HCT116 (cell line): Measurements from ENCODE around the gene VSX2. TPM values are rescaled to one million over a fixed set of nuclear protein-coding genes. Genes with fewer than 3 reads are reported as not detected.

ENCODE experiments used
- ATAC-seq: fragments of 200-7000 bp; cut with Tn5 transposase; 2 replicates; pipeline ENCODE4 v1.9.1; 2020; ENCODE audit warnings: mild to moderate bottlenecking, moderate library complexity
- BruUV-seq: library from RNA; stranded (reverse); fragments of 400-500 nt; replicated peaks from 2 replicates; lab custom pipeline; 2021; lab: Mats Ljungman, UMichigan
- CTCF ChIA-PET: fragments of 300-600 bp; sonication (Branson Sonifier 250); formaldehyde crosslinking; loops from one replicate; lab custom pipeline; 2021; ENCODE audit warnings: antibody characterized with exemption; lab: Charles Lee
- POLR2A ChIA-PET: fragments of 300-600, 350-600 bp; sonication (Branson Sonifier 250); formaldehyde crosslinking; loops from one replicate; lab custom pipeline; 2021; ENCODE audit warnings: antibody characterized with exemption; lab: Charles Lee
- RAD21 ChIA-PET, 2 experiments: fragments of 300-600 bp; sonication (Branson Sonifier 250); formaldehyde crosslinking; loops; one replicate each; lab custom pipeline; 2023; ENCODE audit warnings: low total read pairs in 2 of 2; ENCODE audit not compliant: uncharacterized antibody in 2 of 2, unreplicated experiment in 2 of 2, low non-redundant PET in 1 of 2; lab: Charles Lee
- DNase-seq: peaks from one replicate; pipeline ENCODE4 v3.0.0-alpha.2; 2010; ENCODE audit warnings: low read depth, low spot score
- H2AFZ ChIP-seq: fragments of 200-600 bp; shearing (Covaris generic), sonication (generic); 2 replicates; pipeline ENCODE4 v1.6.1; 2017; ENCODE audit warnings: low read depth, mixed run types, mixed read lengths, antibody characterized with exemption, low read length; ENCODE audit not compliant: poor library complexity, severe bottlenecking
- H3K27ac ChIP-seq: 2 replicates; pipeline ENCODE4 v1.5.1; 2012; ENCODE audit warnings: low read depth, low read length
- H3K27me3 ChIP-seq: fragments of 200-600 bp; sonication (generic); 2 replicates; pipeline ENCODE4 v1.6.1; 2016; ENCODE audit warnings: mixed run types, low read length, mixed read lengths; ENCODE audit not compliant: insufficient read depth
- H3K36me3 ChIP-seq, 2 experiments: fragments of 200-500 bp in 1 of 2; fragments of 200-600 bp in 1 of 2; sonication (Bioruptor generic) in 1 of 2; sonication (generic) in 1 of 2; 2 replicates each; pipeline versions ENCODE4 v1.5.1 to v1.6.1; 2014 to 2016; ENCODE audit warnings: low read length in 2 of 2, inconsistent platforms in 1 of 2, mixed read lengths in 1 of 2, mixed run types in 1 of 2; ENCODE audit not compliant: insufficient read depth in 2 of 2, control insufficient read depth in 1 of 2
- H3K4me1 ChIP-seq, 2 experiments: fragments of 200-600 bp in 1 of 2; sonication (generic) in 1 of 2; 2 replicates each; pipeline versions ENCODE4 v1.5.1 to v1.6.1; 2012 to 2017; ENCODE audit warnings: low read length in 2 of 2, inconsistent platforms in 1 of 2, mild to moderate bottlenecking in 1 of 2, mixed read lengths in 1 of 2, mixed run types in 1 of 2, moderate library complexity in 1 of 2; ENCODE audit not compliant: insufficient read depth in 2 of 2, control insufficient read depth in 1 of 2
- H3K4me2 ChIP-seq: fragments of 200-600 bp; sonication (generic); 2 replicates; pipeline ENCODE4 v1.6.1; 2017; ENCODE audit warnings: mixed run types, low read length, mixed read lengths
- H3K4me3 ChIP-seq, 2 experiments: fragments of 200-600 bp in 1 of 2; sonication (generic) in 1 of 2; replicated peaks in 1 of 2; 2 replicates each; pipeline ENCODE4 v1.5.1; 2011 to 2016; ENCODE audit warnings: low read length in 2 of 2, control low read depth in 1 of 2, low read depth in 1 of 2, mild to moderate bottlenecking in 1 of 2, mixed read lengths in 1 of 2, mixed run types in 1 of 2
- H3K79me2 ChIP-seq: fragments of 200-600 bp; sonication (generic); 2 replicates; pipeline ENCODE4 v1.6.1; 2017; ENCODE audit warnings: mild to moderate bottlenecking, mixed run types, low read length, moderate library complexity, mixed read lengths; ENCODE audit not compliant: insufficient read depth
- H3K9ac ChIP-seq: fragments of 200-600 bp; sonication (generic); 2 replicates; pipeline ENCODE4 v1.6.1; 2016; ENCODE audit warnings: low read length, mixed read lengths
- H3K9me2 ChIP-seq: fragments of 200-600 bp; sonication (generic), shearing (Covaris generic); 2 replicates; pipeline ENCODE4 v1.6.1; 2017; ENCODE audit warnings: mixed run types, mild to moderate bottlenecking, moderate library complexity; ENCODE audit not compliant: insufficient read depth
- H3K9me3 ChIP-seq, 2 experiments: fragments of 200-500 bp in 1 of 2; fragments of 200-600 bp in 1 of 2; sonication (Bioruptor generic) in 1 of 2; sonication (generic) in 1 of 2; 2 replicates each; pipeline ENCODE4 v1.6.1; 2014 to 2017; ENCODE audit warnings: low read length in 2 of 2, mixed read lengths in 2 of 2, inconsistent platforms in 1 of 2, low read depth in 1 of 2, mild to moderate bottlenecking in 1 of 2, mixed run types in 1 of 2, moderate library complexity in 1 of 2; ENCODE audit not compliant: control insufficient read depth in 1 of 2, insufficient read depth in 1 of 2
- H4K20me1 ChIP-seq: fragments of 200-600 bp; sonication (generic), shearing (Covaris generic); 2 replicates; pipeline ENCODE4 v1.6.1; 2017; ENCODE audit warnings: mixed run types, mild to moderate bottlenecking, moderate library complexity; ENCODE audit not compliant: insufficient read depth
- CBX3 ChIP-seq: IDR thresholded peaks from 2 replicates; pipeline ENCODE4 v1.6.1; 2012; ENCODE audit warnings: low read depth
- CEBPB ChIP-seq: IDR thresholded peaks from 2 replicates; pipeline ENCODE4 v1.6.1; 2012; ENCODE audit warnings: low read depth
- EGR1 ChIP-seq: IDR thresholded peaks from 2 replicates; pipeline ENCODE4 v1.6.1; 2012; ENCODE audit warnings: low read depth
- ELF1 ChIP-seq: IDR thresholded peaks from 2 replicates; pipeline ENCODE4 v1.6.1; 2012; ENCODE audit warnings: low read depth, borderline replicate concordance
- EZH2 ChIP-seq: fragments of 200-600 bp; sonication (generic); IDR thresholded peaks from 2 replicates; pipeline ENCODE4 v1.6.1; 2017; ENCODE audit warnings: antibody characterized with exemption, mixed run types
- FOSL1 ChIP-seq: IDR thresholded peaks from 2 replicates; pipeline ENCODE4 v1.6.1; 2012; ENCODE audit warnings: low read depth
- JUND ChIP-seq: IDR thresholded peaks from 2 replicates; pipeline ENCODE4 v1.6.1; 2012
- POLR2A ChIP-seq: IDR thresholded peaks from 2 replicates; pipeline ENCODE4 v1.7.0; 2011; ENCODE audit warnings: borderline replicate concordance; ENCODE audit not compliant: insufficient read depth, insufficient read length; ENCODE audit errors: extremely low read depth
- POLR2AphosphoS5 ChIP-seq: IDR thresholded peaks from 2 replicates; pipeline ENCODE4 v1.6.1; 2011; ENCODE audit warnings: mild to moderate bottlenecking, low read depth, low read length, moderate library complexity
- RAD21 ChIP-seq: IDR thresholded peaks from 2 replicates; pipeline ENCODE4 v1.6.1; 2012; ENCODE audit warnings: low read depth, mild to moderate bottlenecking
- REST ChIP-seq: IDR thresholded peaks from 2 replicates; pipeline ENCODE4 v1.6.1; 2012; ENCODE audit warnings: low read depth
- SIN3A ChIP-seq: IDR thresholded peaks from 2 replicates; pipeline ENCODE4 v1.6.1; 2012; ENCODE audit warnings: low read depth
- SRF ChIP-seq: IDR thresholded peaks from 2 replicates; pipeline ENCODE4 v1.6.1; 2012; ENCODE audit warnings: low read depth
- TCF7L2 ChIP-seq: IDR thresholded peaks from 2 replicates; pipeline ENCODE4 v1.7.0; 2011; ENCODE audit warnings: borderline replicate concordance, inconsistent platforms; ENCODE audit not compliant: insufficient read depth, insufficient read length; ENCODE audit errors: extremely low read depth
- YY1 ChIP-seq: IDR thresholded peaks from 2 replicates; pipeline ENCODE4 v1.6.1; 2011; ENCODE audit warnings: low read length, low read depth, moderate library complexity, mild to moderate bottlenecking; ENCODE audit not compliant: insufficient replicate concordance; ENCODE audit errors: extremely low read depth
- ZFX ChIP-seq: fragments of 450-650 bp; IDR thresholded peaks from 2 replicates; pipeline ENCODE4 v1.6.1; 2017
- ZNF274 ChIP-seq: fragments of 200-500 bp; sonication (Bioruptor generic); IDR thresholded peaks from 2 replicates; pipeline ENCODE4 v1.6.1; 2014; ENCODE audit warnings: mild to moderate bottlenecking, low read depth, low read length, inconsistent platforms
- intact Hi-C: fragments of 100-400 bp; cut with micrococcal nuclease; formaldehyde crosslinking; loops from 2 replicates; pipeline ENCODE4 v1.10.0; 2022
- total RNA-seq: library from RNA; stranded (reverse); gene quantifications from one replicate; pipeline ENCODE4 v1.2.1, GENCODE V29; 2021; ENCODE audit not compliant: unreplicated experiment
- TF ChIP-seq, protein P1 (sequence below), 3 experiments: fragments of 200-600 bp in 1 of 3; sonication (generic) in 1 of 3; IDR thresholded peaks in 2 of 3; conservative IDR thresholded peaks in 1 of 3; 2 replicates each; pipeline ENCODE4 v1.5.1; 2012 to 2017; ENCODE audit warnings: low read depth in 2 of 3, low read length in 2 of 3, antibody characterized with exemption in 1 of 3, borderline replicate concordance in 1 of 3, control low read depth in 1 of 3, mild to moderate bottlenecking in 1 of 3, mixed read lengths in 1 of 3, mixed run types in 1 of 3, moderate library complexity in 1 of 3; ENCODE audit not compliant: insufficient read depth in 1 of 3
- TF ChIP-seq, protein P2 (sequence below): IDR thresholded peaks from 2 replicates; pipeline ENCODE4 v1.6.1; 2011; ENCODE audit warnings: mild to moderate bottlenecking, low read length, moderate library complexity; ENCODE audit not compliant: insufficient replicate concordance; ENCODE audit errors: extremely low read depth
- TF ChIP-seq, protein P3 (sequence below): IDR thresholded peaks from 2 replicates; pipeline ENCODE4 v1.6.1; 2012

The VSX2 gene
- total RNA-seq, 1 experiment from 2014 or later, result not detected

DNA sequence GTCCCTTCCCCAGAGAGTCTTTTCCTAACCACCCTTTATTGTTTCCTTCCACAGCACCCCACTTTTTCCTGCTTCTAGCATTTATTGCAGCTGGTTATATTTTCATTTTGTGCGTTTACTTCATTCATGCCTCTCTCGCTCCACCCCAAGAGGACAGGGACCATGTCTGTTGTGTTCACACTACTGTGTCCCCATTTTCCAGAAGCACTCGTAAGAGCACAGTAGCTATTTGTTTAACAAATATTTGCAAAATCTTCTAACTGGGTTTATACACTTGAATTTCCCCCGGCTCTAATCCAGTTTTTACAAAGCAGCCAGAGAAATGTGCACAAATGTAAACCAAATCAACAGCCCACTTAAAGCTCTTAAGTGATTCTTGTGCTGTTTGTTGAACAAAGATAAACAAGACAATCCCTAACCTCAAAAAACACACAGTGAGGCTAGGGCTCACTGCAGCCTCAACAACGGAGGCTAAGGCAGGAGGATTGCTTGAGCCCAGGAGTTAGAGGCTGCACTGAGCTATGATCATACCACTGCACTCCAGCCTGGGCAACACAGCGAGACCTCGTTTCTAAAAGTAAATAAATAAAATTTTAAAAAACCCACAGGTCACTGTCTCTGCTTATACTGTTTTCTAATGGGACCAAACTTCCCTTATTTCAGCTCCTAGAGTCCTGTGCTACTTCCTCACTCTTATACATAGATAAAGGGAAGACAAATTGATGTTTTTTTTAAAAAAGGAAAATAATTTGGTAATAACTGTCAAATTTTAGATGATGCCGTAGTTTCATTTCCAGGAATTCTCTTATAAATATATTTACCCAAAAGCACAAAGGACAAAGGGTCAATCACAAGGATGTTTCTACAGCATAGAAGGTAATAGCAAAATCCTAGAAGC is 70.1 kb downstream of the VSX2 start:
- intact Hi-C loops, result no loop called here
- Histone ChIP-seq H3K36me3 (no peaks in the 10 kb centered on the region), H3K9me2 (no peaks in the 10 kb centered on the region), H3K9me3 (no peaks in the 10 kb centered on the region), H2AFZ (no peak overlapping the region), H3K4me2 (no peak overlapping the region), H4K20me1 (no peaks in the 10 kb centered on the region), H3K4me3 (no peak overlapping the region), H3K27me3 (no peaks in the 10 kb centered on the region), H3K9ac (no peak overlapping the region), H3K4me1 (peaks cover 5 to 6% of the 10 kb centered on the region in 2 experiments; a peak in 3 of 4 replicates), H3K79me2 (no peaks in the 10 kb centered on the region), H3K27ac (no peak overlapping the region)
- no TSS peak for BruUV-seq
- RAD21 ChIA-PET, result no interaction called here
- TF ChIP-seq JUND (no peak), RAD21 (no peak), POLR2AphosphoS5 (no peak), TCF7L2 (no peak), SRF (no peak), POLR2A (no peak), YY1 (no peak), CEBPB (no peak), REST (no peak), ZNF274 (no peak), EGR1 (no peak), ZFX (no peak), CBX3 (no peak), ELF1 (no peak), EZH2 (no peak), FOSL1 (no peak), SIN3A (no peak)
- TF ChIP-seq, protein P1, sequence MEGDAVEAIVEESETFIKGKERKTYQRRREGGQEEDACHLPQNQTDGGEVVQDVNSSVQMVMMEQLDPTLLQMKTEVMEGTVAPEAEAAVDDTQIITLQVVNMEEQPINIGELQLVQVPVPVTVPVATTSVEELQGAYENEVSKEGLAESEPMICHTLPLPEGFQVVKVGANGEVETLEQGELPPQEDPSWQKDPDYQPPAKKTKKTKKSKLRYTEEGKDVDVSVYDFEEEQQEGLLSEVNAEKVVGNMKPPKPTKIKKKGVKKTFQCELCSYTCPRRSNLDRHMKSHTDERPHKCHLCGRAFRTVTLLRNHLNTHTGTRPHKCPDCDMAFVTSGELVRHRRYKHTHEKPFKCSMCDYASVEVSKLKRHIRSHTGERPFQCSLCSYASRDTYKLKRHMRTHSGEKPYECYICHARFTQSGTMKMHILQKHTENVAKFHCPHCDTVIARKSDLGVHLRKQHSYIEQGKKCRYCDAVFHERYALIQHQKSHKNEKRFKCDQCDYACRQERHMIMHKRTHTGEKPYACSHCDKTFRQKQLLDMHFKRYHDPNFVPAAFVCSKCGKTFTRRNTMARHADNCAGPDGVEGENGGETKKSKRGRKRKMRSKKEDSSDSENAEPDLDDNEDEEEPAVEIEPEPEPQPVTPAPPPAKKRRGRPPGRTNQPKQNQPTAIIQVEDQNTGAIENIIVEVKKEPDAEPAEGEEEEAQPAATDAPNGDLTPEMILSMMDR (IDR thresholded peaks at IDR 0.05 in 2 of 3, conservative IDR thresholded peaks at IDR 0.05 in 1 of 3; ENCODE audit: borderline replicate concordance in 1 of 3, insufficient read depth in 1 of 3, low read depth in 2 of 3, low read length in 2 of 3), result no peak
- TF ChIP-seq, protein P2, sequence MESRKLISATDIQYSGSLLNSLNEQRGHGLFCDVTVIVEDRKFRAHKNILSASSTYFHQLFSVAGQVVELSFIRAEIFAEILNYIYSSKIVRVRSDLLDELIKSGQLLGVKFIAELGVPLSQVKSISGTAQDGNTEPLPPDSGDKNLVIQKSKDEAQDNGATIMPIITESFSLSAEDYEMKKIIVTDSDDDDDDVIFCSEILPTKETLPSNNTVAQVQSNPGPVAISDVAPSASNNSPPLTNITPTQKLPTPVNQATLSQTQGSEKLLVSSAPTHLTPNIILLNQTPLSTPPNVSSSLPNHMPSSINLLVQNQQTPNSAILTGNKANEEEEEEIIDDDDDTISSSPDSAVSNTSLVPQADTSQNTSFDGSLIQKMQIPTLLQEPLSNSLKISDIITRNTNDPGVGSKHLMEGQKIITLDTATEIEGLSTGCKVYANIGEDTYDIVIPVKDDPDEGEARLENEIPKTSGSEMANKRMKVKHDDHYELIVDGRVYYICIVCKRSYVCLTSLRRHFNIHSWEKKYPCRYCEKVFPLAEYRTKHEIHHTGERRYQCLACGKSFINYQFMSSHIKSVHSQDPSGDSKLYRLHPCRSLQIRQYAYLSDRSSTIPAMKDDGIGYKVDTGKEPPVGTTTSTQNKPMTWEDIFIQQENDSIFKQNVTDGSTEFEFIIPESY, result no peak
- TF ChIP-seq, protein P3, sequence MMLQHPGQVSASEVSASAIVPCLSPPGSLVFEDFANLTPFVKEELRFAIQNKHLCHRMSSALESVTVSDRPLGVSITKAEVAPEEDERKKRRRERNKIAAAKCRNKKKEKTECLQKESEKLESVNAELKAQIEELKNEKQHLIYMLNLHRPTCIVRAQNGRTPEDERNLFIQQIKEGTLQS, result no peak
- POLR2A ChIA-PET, result interaction anchor here (0.6 kb wide), 1 partner anchor 1014 kb away, joined by 3 read pairs; no protein-coding TSS in a partner anchor
- CTCF ChIA-PET, result no interaction called here
- DNase-seq (no peak), ATAC-seq (no peak)
